ENCODE data around the gene LSM14A. TPM values are rescaled to one million over a fixed set of nuclear protein-coding genes. Genes with fewer than 3 reads are reported as not detected.

The LSM14A gene
- total and polyA plus RNA-seq, 2 of the 8 experiments (the other 6 are each of a cell fraction or from before 2014, with no cell fraction given), result 117 to 195 TPM

DNA sequence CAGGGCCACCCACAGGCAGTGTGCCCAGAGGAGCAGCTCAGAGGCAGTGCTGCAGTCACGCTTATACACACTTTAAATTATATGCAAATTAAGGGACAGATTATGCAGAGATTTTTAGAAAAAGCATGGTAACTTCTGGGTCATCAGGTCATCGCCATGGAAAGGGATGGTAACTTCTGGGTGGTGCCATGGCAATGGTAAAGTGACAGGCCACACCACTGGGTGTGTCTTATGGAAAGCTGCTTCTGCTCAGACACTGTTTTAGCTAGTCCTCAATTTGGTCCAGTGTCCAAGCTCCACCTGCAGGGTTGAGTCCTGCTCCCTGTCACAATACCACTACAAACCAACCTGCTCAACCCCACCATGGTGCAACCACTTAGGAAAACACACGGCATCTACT, 29.9 kb upstream of the LSM14A start (continued):
- TF ChIP-seq, protein P1, sequence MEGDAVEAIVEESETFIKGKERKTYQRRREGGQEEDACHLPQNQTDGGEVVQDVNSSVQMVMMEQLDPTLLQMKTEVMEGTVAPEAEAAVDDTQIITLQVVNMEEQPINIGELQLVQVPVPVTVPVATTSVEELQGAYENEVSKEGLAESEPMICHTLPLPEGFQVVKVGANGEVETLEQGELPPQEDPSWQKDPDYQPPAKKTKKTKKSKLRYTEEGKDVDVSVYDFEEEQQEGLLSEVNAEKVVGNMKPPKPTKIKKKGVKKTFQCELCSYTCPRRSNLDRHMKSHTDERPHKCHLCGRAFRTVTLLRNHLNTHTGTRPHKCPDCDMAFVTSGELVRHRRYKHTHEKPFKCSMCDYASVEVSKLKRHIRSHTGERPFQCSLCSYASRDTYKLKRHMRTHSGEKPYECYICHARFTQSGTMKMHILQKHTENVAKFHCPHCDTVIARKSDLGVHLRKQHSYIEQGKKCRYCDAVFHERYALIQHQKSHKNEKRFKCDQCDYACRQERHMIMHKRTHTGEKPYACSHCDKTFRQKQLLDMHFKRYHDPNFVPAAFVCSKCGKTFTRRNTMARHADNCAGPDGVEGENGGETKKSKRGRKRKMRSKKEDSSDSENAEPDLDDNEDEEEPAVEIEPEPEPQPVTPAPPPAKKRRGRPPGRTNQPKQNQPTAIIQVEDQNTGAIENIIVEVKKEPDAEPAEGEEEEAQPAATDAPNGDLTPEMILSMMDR (IDR thresholded peaks at IDR 0.05; ENCODE audit: control extremely low read depth in 1 of 3, insufficient read depth in 1 of 3, low read depth in 1 of 3, low read length in 3 of 3), result no peak
- TF ChIP-seq SP2 (IDR thresholded peaks at IDR 0.05; ENCODE audit: low read length), result no peak
- no peak for TF ChIP-seq YY1 (IDR thresholded peaks at IDR 0.05; ENCODE audit: low read depth, low read length)
